Nephron progenitor cell (in vitro differentiated cells): ENCODE data around the gene DLGAP3.
A peak's percentile ranks its signal among the peaks of the same experiment; 100 is the strongest.

ENCODE experiments used
- DNase-seq: peaks from one replicate; pipeline ENCODE4 v3.0.0; 2021
- H3K27ac Mint-ChIP-seq: 2 replicates; pipeline ENCODE4 v1.8.0; 2021; ENCODE audit warnings: mild to moderate bottlenecking, moderate library complexity, mixed read lengths
- H3K27me3 Mint-ChIP-seq: 2 replicates; pipeline ENCODE4 v1.8.0; 2021; ENCODE audit warnings: mild to moderate bottlenecking, low read depth, mixed read lengths; ENCODE audit not compliant: poor library complexity
- H3K36me3 Mint-ChIP-seq: 2 replicates; pipeline ENCODE4 v1.8.0; 2021; ENCODE audit warnings: low read depth, mixed read lengths
- H3K4me1 Mint-ChIP-seq: 2 replicates; pipeline ENCODE4 v1.8.0; 2021; ENCODE audit warnings: mixed read lengths
- H3K4me3 Mint-ChIP-seq: 2 replicates; pipeline ENCODE4 v1.8.0; 2021; ENCODE audit warnings: mild to moderate bottlenecking, moderate library complexity, mixed read lengths
- H3K9me3 Mint-ChIP-seq: 2 replicates; pipeline ENCODE4 v1.8.0; 2021; ENCODE audit warnings: mild to moderate bottlenecking, moderate library complexity, mixed read lengths
- CTCF ChIP-seq: fragments of 200-600 bp; sonication (generic); IDR thresholded peaks from 2 replicates; pipeline ENCODE4 v1.5.0; 2021; ENCODE audit warnings: antibody characterized with exemption

Gene DLGAP3

GRCh38 chr1:34884961-34885360 lies 44.5 kb downstream of the DLGAP3 start:
- Mint-ChIP-seq H3K4me1 (no peaks in the 10 kb centered on the region), H3K36me3 (no peaks in the 10 kb centered on the region), H3K27me3 (peaks cover 89% of the 10 kb centered on the region), H3K9me3 (peaks cover 6% of the 10 kb centered on the region), H3K4me3 (peak overlapping the region; percentile 54), H3K27ac (no peak overlapping the region)
- DNase-seq, result no peak
- TF ChIP-seq CTCF, result no peak

GRCh38 chr1:34884536-34884935 lies 44.9 kb downstream of the DLGAP3 start:
- H3K36me3 Mint-ChIP-seq, result no peaks in the 10 kb centered on the region
- H3K9me3 Mint-ChIP-seq, result peaks cover 6% of the 10 kb centered on the region
- H3K27ac Mint-ChIP-seq, result no peak overlapping the region
- no peaks in the 10 kb centered on the region for H3K4me1 Mint-ChIP-seq
- TF ChIP-seq CTCF, result no peak
- peaks cover 94% of the 10 kb centered on the region for H3K27me3 Mint-ChIP-seq
- DNase-seq, result no peak
- H3K4me3 Mint-ChIP-seq, result peak overlapping the region; percentile 54

GRCh38 chr1:34879230-34879629 lies 50.2 kb downstream of the DLGAP3 start:
- no peak for TF ChIP-seq CTCF
- peaks cover 6% of the 10 kb centered on the region for H3K9me3 Mint-ChIP-seq

GRCh38 chr1:34876406-34876805 lies 53.0 kb downstream of the DLGAP3 start:
- no peaks in the 10 kb centered on the region for H3K36me3 Mint-ChIP-seq
- no peak overlapping the region for H3K4me3 Mint-ChIP-seq
- peaks cover 71% of the 10 kb centered on the region for H3K27me3 Mint-ChIP-seq
- TF ChIP-seq CTCF, result no peak
- no peak overlapping the region for H3K27ac Mint-ChIP-seq
- DNase-seq, result no peak
- H3K4me1 Mint-ChIP-seq, result no peaks in the 10 kb centered on the region
- no peaks in the 10 kb centered on the region for H3K9me3 Mint-ChIP-seq

More at GRCh38 chr1:34879230-34879629, 50.2 kb downstream of the DLGAP3 start:
- H3K4me3 Mint-ChIP-seq, result no peak overlapping the region
- no peaks in the 10 kb centered on the region for H3K4me1 Mint-ChIP-seq
- DNase-seq, result no peak
- H3K27me3 Mint-ChIP-seq, result peaks cover 75% of the 10 kb centered on the region
- no peaks in the 10 kb centered on the region for H3K36me3 Mint-ChIP-seq
- no peak overlapping the region for H3K27ac Mint-ChIP-seq

- Mint-ChIP-seq H3K4me3 (no peak overlapping the region), H3K27me3 (peaks cover 64% of the 10 kb centered on the region), H3K4me1 (no peaks in the 10 kb centered on the region), H3K36me3 (no peaks in the 10 kb centered on the region), H3K9me3 (no peaks in the 10 kb centered on the region), H3K27ac (no peak overlapping the region)
- TF ChIP-seq CTCF, result no peak
- no peak for DNase-seq
These were observed 55.0 kb downstream of the DLGAP3 start for GRCh38 chr1:34874296-34874952.

- Mint-ChIP-seq H3K27me3 (peaks cover 62% of the 10 kb centered on the region), H3K36me3 (no peaks in the 10 kb centered on the region), H3K9me3 (no peaks in the 10 kb centered on the region), H3K27ac (no peak overlapping the region), H3K4me3 (no peak overlapping the region), H3K4me1 (peaks cover 4% of the 10 kb centered on the region)
- TF ChIP-seq CTCF, result no peak
- DNase-seq, result no peak
These were observed 57.3 kb downstream of the DLGAP3 start for GRCh38 chr1:34872133-34872503.
